22Rv1 (cell line): ENCODE data around the gene ADAM12.

Experiments
- CTCF ChIP-seq: fragments of 450-650 bp; IDR thresholded peaks from 2 replicates; pipeline ENCODE4 v1.5.1; 2017; ENCODE audit warnings: mild to moderate bottlenecking
- ZFX ChIP-seq: fragments of 450-650 bp; IDR thresholded peaks from 2 replicates; pipeline ENCODE4 v1.6.1; 2017; ENCODE audit warnings: antibody characterized with exemption, borderline replicate concordance

- TF ChIP-seq CTCF (no peak), ZFX (no peak)
Measured at GRCh38 chr10:126080879-126081411, 307.3 kb downstream of the ADAM12 start.
